SK-N-DZ (cell line): ENCODE results near the gene PSENEN.

ENCODE experiments used
- DNase-seq: peaks from one replicate; pipeline ENCODE4 v3.0.0-alpha.2; 2015; ENCODE audit warnings: low spot score

PSENEN gene

GRCh38 chr19:35733180-35734125 is 12.0 kb upstream of the PSENEN start:
- no peak for DNase-seq

- no peak for DNase-seq
These were observed 11.2 kb upstream of the PSENEN start for GRCh38 chr19:35734273-35734672.

- no peak for DNase-seq
These were observed 10.6 kb upstream of the PSENEN start for GRCh38 chr19:35734889-35735288.

- no peak for DNase-seq
These were observed 8.3 kb upstream of the PSENEN start for GRCh38 chr19:35736913-35737886.

GRCh38 chr19:35738021-35738886 is 7.2 kb upstream of the PSENEN start:
- DNase-seq = no peak

GRCh38 chr19:35738887-35739229 is 6.6 kb upstream of the PSENEN start:
- DNase-seq = no peak

- DNase-seq = no peak
These were observed 6.0 kb upstream of the PSENEN start for GRCh38 chr19:35739275-35740107.

GRCh38 chr19:35740108-35740422 is 5.4 kb upstream of the PSENEN start:
- DNase-seq = no peak

GRCh38 chr19:35740423-35741202 is 4.8 kb upstream of the PSENEN start:
- peak; percentile 98 for DNase-seq

- DNase-seq = no peak
These were observed 4.3 kb upstream of the PSENEN start for GRCh38 chr19:35741203-35741515.

GRCh38 chr19:35742121-35742724 is 3.2 kb upstream of the PSENEN start, which contains the start of gene IGFLR1:
IGFLR1 (minus strand) TSS chr19:35742452; CDS start chr19:35741180, 1,272 bp downstream.
- no peak for DNase-seq

GRCh38 chr19:35743640-35744429 is 1.6 kb upstream of the PSENEN start:
- DNase-seq = no peak

GRCh38 chr19:35744430-35745327 is 772 bp upstream of the PSENEN start:
- peak; percentile 96 for DNase-seq

- DNase-seq = no peak
These were observed 624 bp downstream of the PSENEN start for GRCh38 chr19:35746087-35746462.

GRCh38 chr19:35746531-35746930 is 1.1 kb downstream of the PSENEN start:
- DNase-seq = no peak

- DNase-seq = peak; percentile 98
These were observed 2.9 kb downstream of the PSENEN start, which contains the start of gene LIN37 for GRCh38 chr19:35748106-35749020. LIN37 (plus strand) TSS chr19:35748576; CDS start chr19:35748725, 149 bp downstream.
